GM23338 (cell line): ENCODE results near the gene CRACR2A. TPM values are rescaled to one million over a fixed set of nuclear protein-coding genes. Genes with fewer than 3 reads are reported as not detected.

Experiments used
- ATAC-seq: fragments of 200-7000 bp; cut with Tn5 transposase; 3 replicates; pipeline ENCODE4 v1.9.1; 2020
- DNase-seq: peaks from one replicate; pipeline ENCODE4 v3.0.0-alpha.2; 2015; ENCODE audit warnings: low spot score
- H2AFZ ChIP-seq: fragments of 200-600 bp; sonication (generic); 2 replicates; pipeline ENCODE4 v1.8.0; 2016; ENCODE audit warnings: antibody characterized with exemption, mild to moderate bottlenecking, moderate library complexity
- H3F3A ChIP-seq: fragments of 200-600 bp; sonication (generic); replicated peaks from 2 replicates; pipeline ENCODE4 v1.8.0; 2017; ENCODE audit warnings: antibody characterized with exemption, mixed run types, low read depth
- H3K27ac ChIP-seq: fragments of 200-600 bp; sonication (generic); 2 replicates; pipeline ENCODE4 v1.6.1; 2016; ENCODE audit warnings: low read depth
- H3K27me3 ChIP-seq: fragments of 200-600 bp; sonication (generic); 2 replicates; pipeline ENCODE4 v1.8.0; 2016; ENCODE audit warnings: mild to moderate bottlenecking, mixed run types, moderate library complexity; ENCODE audit not compliant: insufficient read depth
- H3K36me3 ChIP-seq: fragments of 200-600 bp; sonication (generic); 2 replicates; pipeline ENCODE4 v1.8.0; 2016; ENCODE audit warnings: mild to moderate bottlenecking; ENCODE audit not compliant: insufficient read depth
- H3K4me1 ChIP-seq: fragments of 200-600 bp; sonication (generic); 2 replicates; pipeline ENCODE4 v1.8.0; 2016; ENCODE audit warnings: mild to moderate bottlenecking, moderate library complexity; ENCODE audit not compliant: insufficient read depth
- H3K4me2 ChIP-seq: fragments of 200-600 bp; sonication (generic); 2 replicates; pipeline ENCODE4 v1.7.1; 2017; ENCODE audit warnings: mixed run types
- H3K4me3 ChIP-seq: fragments of 200-600 bp; sonication (generic); 2 replicates; pipeline ENCODE4 v1.6.1; 2016; ENCODE audit warnings: mixed run types
- H3K79me2 ChIP-seq: fragments of 200-600 bp; sonication (generic); replicated peaks from 2 replicates; pipeline ENCODE4 v1.8.0; 2017; ENCODE audit warnings: mild to moderate bottlenecking; ENCODE audit not compliant: insufficient read depth
- H3K9me2 ChIP-seq: fragments of 200-600 bp; sonication (generic); 2 replicates; pipeline ENCODE4 v1.8.0; 2017; ENCODE audit not compliant: insufficient read depth
- H4K20me1 ChIP-seq: fragments of 200-600 bp; sonication (generic); replicated peaks from 2 replicates; pipeline ENCODE4 v1.8.0; 2017; ENCODE audit warnings: mild to moderate bottlenecking; ENCODE audit not compliant: insufficient read depth
- H3K27ac Mint-ChIP-seq: 2 replicates; pipeline ENCODE4 v1.8.0; 2020; ENCODE audit warnings: inconsistent platforms, mild to moderate bottlenecking, moderate library complexity, mixed read lengths
- H3K27me3 Mint-ChIP-seq: 3 replicates; pipeline ENCODE4 v1.8.0; 2022; ENCODE audit warnings: low read depth, mild to moderate bottlenecking, moderate library complexity, mixed read lengths, inconsistent platforms; ENCODE audit not compliant: insufficient read depth, poor library complexity
- H3K36me3 Mint-ChIP-seq: 3 replicates; pipeline ENCODE4 v1.8.0; 2021; ENCODE audit warnings: low read depth, mild to moderate bottlenecking, inconsistent platforms, moderate library complexity, mixed read lengths
- H3K4me1 Mint-ChIP-seq: 3 replicates; pipeline ENCODE4 v1.8.0; 2020; ENCODE audit warnings: mild to moderate bottlenecking, inconsistent platforms, mixed read lengths
- H3K4me3 Mint-ChIP-seq: 3 replicates; pipeline ENCODE4 v1.8.0; 2021; ENCODE audit warnings: moderate library complexity, mild to moderate bottlenecking, inconsistent platforms, mixed read lengths
- H3K9me3 Mint-ChIP-seq: 3 replicates; pipeline ENCODE4 v1.8.0; 2020; ENCODE audit warnings: moderate library complexity, mild to moderate bottlenecking, inconsistent platforms, mixed read lengths
- CREB1 ChIP-seq: fragments of 250-450 bp; sonication (Bioruptor Pico); IDR thresholded peaks from 2 replicates; pipeline ENCODE4 v1.5.0; 2020; ENCODE audit warnings: low read depth, mild to moderate bottlenecking, moderate library complexity
- CTCF ChIP-seq, 2 experiments: fragments of 200-600 bp in 1 of 2; sonication (generic) in 1 of 2; conservative IDR thresholded peaks; 2 replicates each; pipeline versions ENCODE4 v1.5.1 to v1.6.1; 2016 to 2017; ENCODE audit warnings: antibody characterized with exemption in 2 of 2, low read depth in 2 of 2, mild to moderate bottlenecking in 2 of 2, moderate library complexity in 1 of 2
- ETS1 ChIP-seq: IDR thresholded peaks from 2 replicates; pipeline ENCODE4 v1.6.1; 2016; ENCODE audit warnings: antibody characterized with exemption
- EZH2 ChIP-seq: fragments of 200-600 bp; sonication (generic); IDR thresholded peaks from one replicate; pipeline ENCODE4 v1.8.0; 2017; ENCODE audit warnings: antibody characterized with exemption, mild to moderate bottlenecking, low read depth; ENCODE audit not compliant: unreplicated experiment
- NANOG ChIP-seq: IDR thresholded peaks from 2 replicates; pipeline ENCODE4 v1.6.1; 2016; ENCODE audit warnings: antibody characterized with exemption, borderline replicate concordance
- POLR2AphosphoS5 ChIP-seq: IDR thresholded peaks from 2 replicates; pipeline ENCODE4 v1.6.1; 2016; ENCODE audit warnings: antibody characterized with exemption, low read depth
- REST ChIP-seq: IDR thresholded peaks from one replicate; pipeline ENCODE4 v1.6.1; 2018; ENCODE audit warnings: antibody characterized with exemption; ENCODE audit not compliant: unreplicated experiment
- ZNF114 ChIP-seq: fragments of 250-450 bp; sonication (Bioruptor Pico); IDR thresholded peaks from 2 replicates; pipeline ENCODE4 v1.5.0; 2020; ENCODE audit warnings: mild to moderate bottlenecking, moderate library complexity
- polyA plus RNA-seq: library from polyadenylated mRNA; unstranded; fragments of >200 nt; fragmentation: Nextera tagmentation; extraction: Ambion mirVana; gene quantifications from 2 replicates; pipeline ENCODE4 v1.2.1, GENCODE V29; 2016
- total RNA-seq: library from RNA; depleted of rRNA; stranded (reverse); fragments of >200 nt; shearing (Covaris generic); gene quantifications from 2 replicates; pipeline ENCODE4 v1.2.3, GENCODE V29; 2014

CRACR2A gene
- total and polyA plus RNA-seq, 2 experiments from 2014 or later = 1.5 to 3.0 TPM

GRCh38 chr12:3745152-3745551 is 7.8 kb downstream of the CRACR2A start:
- H3K79me2 ChIP-seq = no peaks in the 10 kb centered on the region
- 0 out of 2 replicates have a peak, but pooled peaks cover 5% of the 10 kb centered on the region for H4K20me1 ChIP-seq
- Mint-ChIP-seq H3K27ac (no peak overlapping the region), H3K4me3 (no peak overlapping the region), H3K9me3 (peaks cover 2% of the 10 kb centered on the region; the same call in 2 of the 3 replicates), H3K4me1 (no peaks in the 10 kb centered on the region), H3K36me3 (no peaks in the 10 kb centered on the region), H3K27me3 (peaks cover 13% of the 10 kb centered on the region)
- H3K4me1 ChIP-seq = no peaks in the 10 kb centered on the region
- H3K27me3 ChIP-seq = no peaks in the 10 kb centered on the region
- TF ChIP-seq ZNF114 (CRISPR knock-in tag) (no peak), NANOG (no peak), ETS1 (no peak), EZH2 (no peak), POLR2AphosphoS5 (no peak), REST (no peak), CTCF (conservative IDR thresholded peaks at IDR 0.05; ENCODE audit: low read depth in 2 of 2) (peak in 1 of 2 experiments; percentile 35; a peak in 2 of 4 replicates)
- H3K9me2 ChIP-seq = peaks cover 6% of the 10 kb centered on the region; the same call in 1 of the 2 replicates
- H3K27ac ChIP-seq = no peak overlapping the region
- H3K4me3 ChIP-seq = no peak overlapping the region
- no peaks in the 10 kb centered on the region for H3F3A ChIP-seq
- ATAC-seq (peak; percentile 45; the same call in 2 of the 3 replicates), DNase-seq (no peak)
- no peaks in the 10 kb centered on the region for H3K36me3 ChIP-seq
- H2AFZ ChIP-seq = no peak overlapping the region
- H3K4me2 ChIP-seq = no peak overlapping the region

- Histone ChIP-seq H3K36me3 (no peaks in the 10 kb centered on the region), H3K79me2 (no peaks in the 10 kb centered on the region), H3F3A (no peaks in the 10 kb centered on the region), H3K4me2 (no peak overlapping the region), H3K27me3 (no peaks in the 10 kb centered on the region), H3K9me2 (peaks cover 6% of the 10 kb centered on the region; the same call in 1 of the 2 replicates), H3K4me3 (no peak overlapping the region), H3K4me1 (no peaks in the 10 kb centered on the region), H4K20me1 (0 out of 2 replicates have a peak, but pooled peaks cover 5% of the 10 kb centered on the region), H2AFZ (no peak overlapping the region), H3K27ac (no peak overlapping the region)
- Mint-ChIP-seq H3K4me3 (no peak overlapping the region), H3K36me3 (no peaks in the 10 kb centered on the region), H3K4me1 (no peaks in the 10 kb centered on the region), H3K27me3 (peaks cover 12% of the 10 kb centered on the region), H3K27ac (no peak overlapping the region), H3K9me3 (peaks cover 2% of the 10 kb centered on the region; the same call in 2 of the 3 replicates)
- ATAC-seq (no peak), DNase-seq (no peak)
- no peak for TF ChIP-seq NANOG
- no peak for TF ChIP-seq CREB1 (CRISPR knock-in tag)
These were observed 8.5 kb downstream of the CRACR2A start for GRCh38 chr12:3744229-3744901.
